Measurements from ENCODE around the gene TMEM131L.
"Not testable (repeated sequence)": the region's sequence is repeated elsewhere in the genome, so short reads cannot be mapped to it uniquely, and the experiment has no call there.

TMEM131L gene

GRCh38 chr4:153573881-153574802 lies 108.0 kb downstream of the TMEM131L start:
- peak; percentile 57 for DNase-seq (ENCODE audit: low read depth)

GRCh38 chr4:153576443-153576774 lies 110.2 kb downstream of the TMEM131L start:
- DNase-seq (ENCODE audit: low read depth) = no peak

- no peak for DNase-seq (ENCODE audit: low read depth)
Observed at GRCh38 chr4:153577053-153577452, 110.9 kb downstream of the TMEM131L start.

- no peak for DNase-seq (ENCODE audit: low read depth)
Observed at GRCh38 chr4:153579410-153579809, 113.2 kb downstream of the TMEM131L start.

GRCh38 chr4:153579872-153580271 lies 113.7 kb downstream of the TMEM131L start:
- DNase-seq (ENCODE audit: low read depth) = no peak

- no peak for DNase-seq (ENCODE audit: low read depth)
Observed at GRCh38 chr4:153582954-153583702, 117.0 kb downstream of the TMEM131L start.

- no peak for DNase-seq (ENCODE audit: low read depth)
Observed at GRCh38 chr4:153585026-153585425, 118.9 kb downstream of the TMEM131L start.

- no peak for DNase-seq (ENCODE audit: low read depth)
Observed at GRCh38 chr4:153589703-153590595, 123.8 kb downstream of the TMEM131L start.

GRCh38 chr4:153591441-153591840 lies 125.3 kb downstream of the TMEM131L start:
- no peak for DNase-seq (ENCODE audit: low read depth)

- no peak for DNase-seq (ENCODE audit: low read depth)
Observed at GRCh38 chr4:153592064-153592463, 125.9 kb downstream of the TMEM131L start.

- DNase-seq (ENCODE audit: low read depth) = no peak
Observed at GRCh38 chr4:153593161-153593560, 127.0 kb downstream of the TMEM131L start.

- no peak for DNase-seq (ENCODE audit: low read depth)
Observed at GRCh38 chr4:153594210-153594609, 128.1 kb downstream of the TMEM131L start.

GRCh38 chr4:153595894-153596601 lies 129.9 kb downstream of the TMEM131L start:
- DNase-seq (ENCODE audit: low read depth) = no peak

GRCh38 chr4:153602758-153603157 lies 136.6 kb downstream of the TMEM131L start:
- no peak for DNase-seq (ENCODE audit: low read depth)

GRCh38 chr4:153603258-153603657 lies 137.1 kb downstream of the TMEM131L start:
- DNase-seq (ENCODE audit: low read depth) = no peak

- no peak for DNase-seq (ENCODE audit: low read depth)
Observed at GRCh38 chr4:153603835-153604234, 137.7 kb downstream of the TMEM131L start.

GRCh38 chr4:153609070-153609469 lies 142.9 kb downstream of the TMEM131L start:
- DNase-seq (ENCODE audit: low read depth) = not testable (repeated sequence)

- no peak for DNase-seq (ENCODE audit: low read depth)
Observed at GRCh38 chr4:153610623-153611376, 144.6 kb downstream of the TMEM131L start.

GRCh38 chr4:153611679-153612078 lies 145.5 kb downstream of the TMEM131L start:
- DNase-seq (ENCODE audit: low read depth) = no peak

GRCh38 chr4:153612878-153613277 lies 146.7 kb downstream of the TMEM131L start:
- DNase-seq (ENCODE audit: low read depth) = no peak
